BLaER1 (cell line): ENCODE measurements around the gene CSF1R.

Experiments used
- H3K27ac ChIP-seq: shearing (Covaris generic); formaldehyde crosslinking; 2 replicates; pipeline ENCODE4 v1.8.1; 2022
- H3K27me3 ChIP-seq: shearing (Covaris generic); formaldehyde crosslinking; 2 replicates; pipeline ENCODE4 v1.8.1; 2022
- H3K36me3 ChIP-seq: shearing (Covaris generic); formaldehyde crosslinking; 2 replicates; pipeline ENCODE4 v1.8.1; 2022
- H3K4me1 ChIP-seq: shearing (Covaris generic); formaldehyde crosslinking; 2 replicates; pipeline ENCODE4 v1.8.1; 2022
- H3K4me2 ChIP-seq: shearing (Covaris generic); formaldehyde crosslinking; 2 replicates; pipeline ENCODE4 v1.8.1; 2022
- H3K4me3 ChIP-seq: shearing (Covaris generic); formaldehyde crosslinking; 2 replicates; pipeline ENCODE4 v1.8.1; 2022
- H3K9ac ChIP-seq: shearing (Covaris generic); formaldehyde crosslinking; 2 replicates; pipeline ENCODE4 v1.8.1; 2022
- H3K9me3 ChIP-seq: shearing (Covaris generic); formaldehyde crosslinking; 2 replicates; pipeline ENCODE4 v1.8.1; 2022
- H4K20me1 ChIP-seq: shearing (Covaris generic); formaldehyde crosslinking; 2 replicates; pipeline ENCODE4 v1.8.1; 2022
- Cebpa-rat ChIP-seq: shearing (Covaris generic); IDR thresholded peaks from 2 replicates; pipeline ENCODE4 v1.8.1; 2022

Gene CSF1R

GRCh38 chr5:150022681-150023080 is 63.7 kb downstream of the CSF1R start:
- H4K20me1 ChIP-seq: peaks cover 9% of the 10 kb centered on the region; the same call in 1 of the 2 replicates
- H3K36me3 ChIP-seq: peaks cover 97% of the 10 kb centered on the region
- H3K4me2 ChIP-seq: no peak overlapping the region
- no peak for TF ChIP-seq Cebpa-rat
- H3K9ac ChIP-seq: no peak overlapping the region
- H3K4me1 ChIP-seq: peaks cover 31% of the 10 kb centered on the region
- H3K4me3 ChIP-seq: no peak overlapping the region
- no peaks in the 10 kb centered on the region for H3K9me3 ChIP-seq
- H3K27ac ChIP-seq: no peak overlapping the region
- no peaks in the 10 kb centered on the region for H3K27me3 ChIP-seq

GRCh38 chr5:150022158-150022531 is 64.2 kb downstream of the CSF1R start:
- H3K9me3 ChIP-seq: no peaks in the 10 kb centered on the region
- no peak overlapping the region for H3K27ac ChIP-seq
- 0 out of 2 replicates have a peak overlapping the region, but pooled peaks have one; percentile 16 for H3K9ac ChIP-seq
- peak overlapping the region; percentile 3; the same call in 1 of the 2 replicates for H3K4me2 ChIP-seq
- TF ChIP-seq Cebpa-rat: no peak
- H3K4me3 ChIP-seq: no peak overlapping the region
- H3K27me3 ChIP-seq: no peaks in the 10 kb centered on the region
- H3K4me1 ChIP-seq: peaks cover 31% of the 10 kb centered on the region
- peaks cover 9% of the 10 kb centered on the region; the same call in 1 of the 2 replicates for H4K20me1 ChIP-seq
- peaks cover 97% of the 10 kb centered on the region for H3K36me3 ChIP-seq

GRCh38 chr5:150021491-150022157 is 64.7 kb downstream of the CSF1R start:
- no peaks in the 10 kb centered on the region for H3K27me3 ChIP-seq
- no peak for TF ChIP-seq Cebpa-rat
- peaks cover 31% of the 10 kb centered on the region for H3K4me1 ChIP-seq
- H3K27ac ChIP-seq: no peak overlapping the region
- H3K9me3 ChIP-seq: no peaks in the 10 kb centered on the region
- peaks cover 96% of the 10 kb centered on the region for H3K36me3 ChIP-seq
- H3K9ac ChIP-seq: no peak overlapping the region
- no peak overlapping the region for H3K4me3 ChIP-seq
- peaks cover 9% of the 10 kb centered on the region; the same call in 1 of the 2 replicates for H4K20me1 ChIP-seq
- H3K4me2 ChIP-seq: no peak overlapping the region; the same call in 1 of the 2 replicates

GRCh38 chr5:150020249-150020648 is 66.1 kb downstream of the CSF1R start:
- Histone ChIP-seq H3K9ac (no peak overlapping the region), H3K36me3 (peaks cover 94% of the 10 kb centered on the region), H3K4me3 (no peak overlapping the region), H3K27me3 (no peaks in the 10 kb centered on the region), H3K4me2 (no peak overlapping the region), H3K27ac (no peak overlapping the region), H3K4me1 (peaks cover 31% of the 10 kb centered on the region), H4K20me1 (peaks cover 9% of the 10 kb centered on the region; the same call in 1 of the 2 replicates), H3K9me3 (peaks cover 13% of the 10 kb centered on the region)
- TF ChIP-seq Cebpa-rat: no peak

DNA sequence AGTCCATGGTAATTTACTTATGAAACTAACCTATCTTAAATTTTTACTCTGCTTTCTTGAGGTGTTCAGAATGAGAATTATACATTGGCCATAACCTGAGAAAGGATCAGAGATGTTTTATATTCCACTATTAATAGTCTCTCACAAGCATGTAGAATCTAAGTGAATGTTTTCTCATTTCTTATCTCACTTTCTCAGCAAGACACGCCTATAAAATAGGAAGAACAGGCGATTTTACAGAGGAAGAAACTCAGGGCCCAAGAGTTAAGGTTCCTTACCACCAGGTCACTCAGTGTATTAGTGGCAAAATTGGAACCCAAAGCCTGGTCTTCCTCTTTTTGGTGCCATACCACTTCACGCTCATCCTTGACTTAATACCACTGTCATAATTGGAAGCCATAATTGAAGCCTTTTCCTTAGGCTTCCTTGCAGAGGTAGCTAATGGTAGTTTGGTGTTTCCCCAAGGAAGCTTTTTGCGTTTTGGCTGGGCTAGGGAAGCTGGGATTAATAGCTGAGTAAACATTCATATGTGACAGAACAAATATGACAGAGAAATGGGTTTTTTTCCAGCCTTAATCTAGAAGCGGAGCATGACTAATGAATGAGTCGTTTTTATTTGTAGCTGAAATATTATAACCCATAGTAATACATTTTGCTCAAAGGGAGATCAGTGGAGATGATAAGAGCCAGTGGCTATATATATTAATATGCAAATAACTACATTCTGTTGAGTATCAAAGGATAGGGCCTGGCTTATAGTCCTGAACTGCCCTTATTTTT is 68.9 kb downstream of the CSF1R start:
- Histone ChIP-seq H3K9ac (no peak overlapping the region), H3K4me2 (no peak overlapping the region), H4K20me1 (no peaks in the 10 kb centered on the region), H3K27me3 (no peaks in the 10 kb centered on the region), H3K9me3 (peaks cover 29% of the 10 kb centered on the region), H3K36me3 (peaks cover 97% of the 10 kb centered on the region), H3K4me1 (peaks cover 8% of the 10 kb centered on the region), H3K4me3 (no peak overlapping the region), H3K27ac (no peak overlapping the region)
- no peak for TF ChIP-seq Cebpa-rat

DNA sequence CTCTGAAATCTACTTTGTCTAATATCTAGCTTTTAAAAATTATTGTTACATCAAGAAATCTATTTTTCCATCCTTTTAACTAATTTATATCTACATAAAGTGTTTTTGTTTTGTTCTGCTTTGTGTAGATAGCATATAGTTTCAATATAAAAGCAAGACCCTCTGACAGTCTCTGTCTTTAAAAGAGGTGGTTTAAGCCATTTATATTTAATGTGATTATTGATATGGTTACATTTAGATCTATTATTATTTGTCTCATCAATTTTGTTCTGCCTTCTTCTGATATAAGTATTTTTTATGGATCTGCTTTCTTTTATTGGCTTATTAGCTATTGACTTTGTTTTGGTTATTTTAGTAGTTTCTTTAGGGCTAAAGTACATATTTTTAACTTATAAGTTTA is 69.8 kb downstream of the CSF1R start:
- no peak for TF ChIP-seq Cebpa-rat
- Histone ChIP-seq H3K4me2 (no peak overlapping the region), H3K4me3 (no peak overlapping the region), H3K9me3 (peaks cover 29% of the 10 kb centered on the region), H3K4me1 (no peaks in the 10 kb centered on the region), H4K20me1 (no peaks in the 10 kb centered on the region), H3K27me3 (no peaks in the 10 kb centered on the region), H3K27ac (no peak overlapping the region), H3K9ac (no peak overlapping the region), H3K36me3 (peaks cover 97% of the 10 kb centered on the region)

GRCh38 chr5:150015415-150015814 is 70.9 kb downstream of the CSF1R start:
- Histone ChIP-seq H3K4me3 (peak overlapping the region; percentile 22; the same call in 1 of the 2 replicates), H3K36me3 (peaks cover 97% of the 10 kb centered on the region), H3K27ac (no peak overlapping the region), H3K9ac (no peak overlapping the region), H3K9me3 (peaks cover 29% of the 10 kb centered on the region), H4K20me1 (peaks cover 8% of the 10 kb centered on the region; the same call in 1 of the 2 replicates), H3K27me3 (no peaks in the 10 kb centered on the region), H3K4me1 (no peaks in the 10 kb centered on the region), H3K4me2 (no peak overlapping the region)
- no peak for TF ChIP-seq Cebpa-rat

DNA sequence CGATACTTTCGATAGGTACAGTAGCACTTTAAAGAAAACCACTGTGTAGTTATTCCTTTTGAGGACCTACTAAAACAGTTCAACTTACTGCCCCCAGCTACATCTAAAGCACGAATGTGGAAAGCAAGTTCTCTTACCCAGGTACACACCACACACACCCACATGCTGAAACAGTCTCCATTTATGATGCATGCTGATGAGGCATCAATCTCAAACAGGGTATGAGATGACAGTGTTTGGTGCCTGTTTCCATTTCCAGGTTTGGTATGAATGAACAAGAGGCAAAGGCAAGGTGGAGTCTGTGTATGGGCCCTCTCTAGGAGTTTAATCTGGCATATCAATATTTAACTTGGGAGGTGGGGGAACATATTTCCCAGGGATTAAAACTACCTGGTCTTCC is 71.9 kb downstream of the CSF1R start:
- Histone ChIP-seq H3K9me3 (peaks cover 29% of the 10 kb centered on the region), H3K27ac (no peak overlapping the region), H3K9ac (no peak overlapping the region), H3K27me3 (no peaks in the 10 kb centered on the region), H4K20me1 (peaks cover 15% of the 10 kb centered on the region; the same call in 1 of the 2 replicates), H3K4me2 (no peak overlapping the region), H3K4me3 (no peak overlapping the region), H3K36me3 (peaks cover 97% of the 10 kb centered on the region), H3K4me1 (no peaks in the 10 kb centered on the region)
- no peak for TF ChIP-seq Cebpa-rat

DNA sequence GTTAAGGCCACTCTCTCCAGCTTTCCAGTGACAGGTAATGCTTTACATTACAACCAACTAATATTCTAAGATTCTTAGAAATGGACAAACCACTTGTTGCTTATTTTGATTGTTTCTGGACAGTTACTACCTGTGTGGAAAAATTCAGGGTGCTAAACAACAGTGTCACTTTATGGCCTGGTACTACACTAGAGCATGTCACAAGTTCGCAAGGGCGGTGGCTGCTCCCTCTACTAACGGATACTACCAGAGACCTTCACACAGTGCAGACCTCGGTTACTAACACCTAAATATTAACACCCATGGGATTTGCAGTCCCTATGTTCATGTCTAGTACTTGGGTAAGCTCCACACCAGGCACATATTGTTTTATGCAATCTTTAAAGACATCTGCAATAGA is 72.4 kb downstream of the CSF1R start:
- no peak overlapping the region for H3K27ac ChIP-seq
- H3K4me2 ChIP-seq: no peak overlapping the region
- H3K27me3 ChIP-seq: no peaks in the 10 kb centered on the region
- peaks cover 29% of the 10 kb centered on the region for H3K9me3 ChIP-seq
- no peak overlapping the region for H3K9ac ChIP-seq
- no peak for TF ChIP-seq Cebpa-rat
- H3K4me1 ChIP-seq: no peaks in the 10 kb centered on the region
- peaks cover 97% of the 10 kb centered on the region for H3K36me3 ChIP-seq
- H3K4me3 ChIP-seq: no peak overlapping the region
- H4K20me1 ChIP-seq: peaks cover 20% of the 10 kb centered on the region; the same call in 1 of the 2 replicates
